Lung (tissue), 12 donors: Measurements from ENCODE around the gene FBXO42. TPM values are rescaled to one million over a fixed set of nuclear protein-coding genes. Genes with fewer than 3 reads are reported as not detected.
"Not testable (repeated sequence)": the region's sequence is repeated elsewhere in the genome, so short reads cannot be mapped to it uniquely, and the experiment has no call there.

Experiments
- ATAC-seq: fragments of 200-7000 bp; cut with Tn5 transposase; one replicate; pipeline ENCODE4 v1.9.1; 2020; ENCODE audit warnings: moderate number of reproducible peaks; ENCODE audit not compliant: insufficient read depth, low FRiP score
- DNase-seq, 3 donors: peaks; one replicate each; pipeline ENCODE4 v3.0.0-alpha.2; 2013 to 2017
- H3K27ac ChIP-seq, 2 donors: one replicate each; pipeline ENCODE4 v1.5.1; 2013; ENCODE audit warnings: mild to moderate bottlenecking in 2 of 2, moderate library complexity in 2 of 2, control low read depth in 1 of 2, inconsistent platforms in 1 of 2, low read depth in 1 of 2, low read length in 1 of 2
- H3K27me3 ChIP-seq, 3 donors: one replicate each; pipeline ENCODE4 v1.5.1; 2013; ENCODE audit warnings: low read length in 2 of 3; ENCODE audit not compliant: control insufficient read depth in 3 of 3, insufficient read depth in 3 of 3
- H3K36me3 ChIP-seq, 4 donors: one replicate each; pipeline ENCODE4 v1.5.1; 2013; ENCODE audit warnings: low read length in 4 of 4, mild to moderate bottlenecking in 1 of 4, moderate library complexity in 1 of 4; ENCODE audit not compliant: control insufficient read depth in 4 of 4, insufficient read depth in 4 of 4
- H3K4me1 ChIP-seq, 5 donors: one replicate each; pipeline ENCODE4 v1.5.1; 2013; ENCODE audit warnings: low read length in 5 of 5, mild to moderate bottlenecking in 2 of 5, moderate library complexity in 1 of 5; ENCODE audit not compliant: control insufficient read depth in 5 of 5, insufficient read depth in 5 of 5
- H3K4me3 ChIP-seq: one replicate; pipeline ENCODE4 v1.5.1; 2013; ENCODE audit warnings: mild to moderate bottlenecking, control low read depth, moderate library complexity
- H3K9ac ChIP-seq, 2 donors: one replicate each; pipeline ENCODE4 v1.5.1; 2013; ENCODE audit warnings: low read length in 2 of 2, control low read depth in 1 of 2; ENCODE audit not compliant: insufficient read depth in 1 of 2
- H3K9me3 ChIP-seq, 4 donors: one replicate each; pipeline ENCODE4 v1.5.1; 2013; ENCODE audit warnings: low read length in 3 of 4, mild to moderate bottlenecking in 1 of 4, moderate library complexity in 1 of 4; ENCODE audit not compliant: control insufficient read depth in 4 of 4, insufficient read depth in 3 of 4
- WGBS, 2 donors: extraction: QIAGEN DNeasy Blood & Tissue Kit; methylation state at CpG; one replicate each; pipeline ENCODE4 v1.1.7; 2013; 5-methylcytosine and 5-hydroxymethylcytosine counted together
- polyA plus RNA-seq, 2 donors: library from polyadenylated mRNA; stranded (reverse); fragments of 200-250 nt; gene quantifications; one replicate each; pipeline ENCODE4 v1.2.1, GENCODE V29; 2013
- total RNA-seq, 2 donors: library from RNA; depleted of rRNA in 1 of 2; stranded (reverse); fragments of >200 nt in 1 of 2; gene quantifications; one replicate each; pipeline ENCODE4 v1.2.1, GENCODE V29; 2014 to 2021
- TF ChIP-seq, protein P1 (sequence below): IDR thresholded peaks from 2 replicates; pipeline ENCODE4 v1.5.1; 2012; ENCODE audit warnings: mild to moderate bottlenecking; ENCODE audit errors: control extremely low read depth, extremely low read depth
- donor health status: control.
- donor health status: control.
- donor health status: Bipolar disorder and iron deficiency.
- donor health status: healthy.
- donor health status: DM: yes; HTN: yes; CAD: no.

FBXO42 gene
- total and polyA plus RNA-seq, 4 donors, result 7.3 to 28.6 (median 14.8) TPM

DNA sequence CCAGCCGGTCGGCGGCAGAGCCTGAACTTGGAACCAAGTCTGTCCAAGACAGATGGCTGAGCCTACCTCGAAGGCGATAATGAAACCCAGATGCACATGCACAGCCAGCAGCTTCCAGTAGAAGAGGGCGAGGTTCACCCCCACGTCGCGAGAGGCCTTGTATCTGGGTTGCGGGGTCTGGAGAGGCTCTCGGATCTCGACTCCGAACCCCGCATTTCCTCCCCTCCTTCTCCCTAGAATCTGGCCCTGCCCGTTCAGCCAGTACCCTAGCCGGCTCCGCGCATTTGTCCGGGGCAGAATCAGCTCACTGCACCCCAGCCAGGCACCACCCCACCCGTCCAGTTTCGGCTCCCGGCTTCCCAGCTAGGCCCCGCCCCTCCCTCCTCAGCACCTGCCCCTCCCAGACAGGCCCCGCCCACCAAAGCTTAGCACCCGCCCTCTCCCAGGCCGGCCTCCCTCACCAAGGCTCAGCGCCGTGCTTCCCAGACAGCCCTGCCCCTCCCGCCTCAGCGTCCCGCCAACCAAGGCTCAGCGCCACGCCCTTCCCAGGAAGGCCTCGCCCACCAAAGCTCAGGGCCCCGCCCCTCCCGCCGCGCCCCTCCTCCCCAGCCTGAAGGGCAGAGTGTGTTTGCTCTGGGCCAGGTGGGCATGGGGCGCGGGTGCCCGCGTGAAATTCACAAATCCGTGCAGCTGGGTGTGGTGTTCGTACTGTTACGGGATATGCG lies 135.1 kb downstream of the FBXO42 start:
- no peaks in the 10 kb centered on the region for H3K36me3 ChIP-seq
- DNase-seq (peak; percentile 95 to 97 (median 97)), ATAC-seq (peak; percentile 99)
- H3K27ac ChIP-seq, result peak overlapping the region; percentile 9 to 40
- H3K4me3 ChIP-seq, result peak overlapping the region; percentile 30
- no peaks in the 10 kb centered on the region for H3K9me3 ChIP-seq
- peaks cover 0 to 26% (median 5%) of the 10 kb centered on the region in 5 donors for H3K4me1 ChIP-seq
- 1 to 2% methylated on average over 45 to 46 of the region's 46 CpGs for WGBS, 2 donors
- peak overlapping the region in 1 of 2 donors; percentile 49 for H3K9ac ChIP-seq
- no peaks in the 10 kb centered on the region for H3K27me3 ChIP-seq
- TF ChIP-seq, protein P1, sequence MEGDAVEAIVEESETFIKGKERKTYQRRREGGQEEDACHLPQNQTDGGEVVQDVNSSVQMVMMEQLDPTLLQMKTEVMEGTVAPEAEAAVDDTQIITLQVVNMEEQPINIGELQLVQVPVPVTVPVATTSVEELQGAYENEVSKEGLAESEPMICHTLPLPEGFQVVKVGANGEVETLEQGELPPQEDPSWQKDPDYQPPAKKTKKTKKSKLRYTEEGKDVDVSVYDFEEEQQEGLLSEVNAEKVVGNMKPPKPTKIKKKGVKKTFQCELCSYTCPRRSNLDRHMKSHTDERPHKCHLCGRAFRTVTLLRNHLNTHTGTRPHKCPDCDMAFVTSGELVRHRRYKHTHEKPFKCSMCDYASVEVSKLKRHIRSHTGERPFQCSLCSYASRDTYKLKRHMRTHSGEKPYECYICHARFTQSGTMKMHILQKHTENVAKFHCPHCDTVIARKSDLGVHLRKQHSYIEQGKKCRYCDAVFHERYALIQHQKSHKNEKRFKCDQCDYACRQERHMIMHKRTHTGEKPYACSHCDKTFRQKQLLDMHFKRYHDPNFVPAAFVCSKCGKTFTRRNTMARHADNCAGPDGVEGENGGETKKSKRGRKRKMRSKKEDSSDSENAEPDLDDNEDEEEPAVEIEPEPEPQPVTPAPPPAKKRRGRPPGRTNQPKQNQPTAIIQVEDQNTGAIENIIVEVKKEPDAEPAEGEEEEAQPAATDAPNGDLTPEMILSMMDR, result no peak

DNA sequence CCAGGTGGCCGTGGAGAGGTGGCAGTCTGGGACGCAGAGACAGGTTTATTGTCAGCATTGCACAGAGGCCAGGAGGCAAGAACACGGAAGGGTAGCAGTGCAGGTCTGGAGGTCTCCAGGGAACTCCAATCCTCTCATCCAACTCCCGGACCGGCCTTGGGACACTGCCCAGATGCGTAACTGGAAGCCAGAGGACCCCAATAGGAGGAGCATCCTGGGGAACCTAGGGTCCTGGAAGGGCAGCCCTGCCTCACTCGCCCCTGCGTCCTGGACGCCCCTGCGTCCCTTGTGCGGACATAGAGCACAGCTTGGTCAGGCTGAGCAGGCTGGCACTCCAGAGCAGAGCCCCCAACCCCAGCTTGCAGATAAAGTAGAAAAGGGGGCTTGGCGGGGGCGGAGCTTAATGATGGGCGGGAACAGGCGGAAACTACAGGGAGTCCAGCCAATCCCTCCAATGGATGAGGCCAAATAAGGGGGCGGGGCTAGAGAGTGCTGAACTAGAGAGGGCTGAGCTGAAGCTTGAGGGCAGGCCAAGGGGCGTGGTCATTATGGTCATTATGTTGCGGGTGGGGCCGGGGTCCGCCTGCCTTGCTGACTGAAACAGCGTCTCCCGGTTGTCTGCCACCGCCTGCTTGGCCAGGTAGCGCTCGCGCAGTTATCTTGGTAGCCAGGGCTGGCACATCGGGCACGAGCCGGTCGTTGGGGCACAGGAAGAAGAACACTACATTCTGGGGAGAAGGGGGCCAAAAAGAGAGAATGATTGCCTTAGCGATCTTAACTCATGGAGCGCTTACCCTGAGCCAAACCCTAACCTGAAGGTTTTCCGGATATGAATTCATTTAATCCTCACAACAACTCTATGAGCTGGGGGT lies 136.2 kb downstream of the FBXO42 start:
- Histone ChIP-seq H3K9ac (no peak overlapping the region), H3K4me3 (no peak overlapping the region), H3K27me3 (no peaks in the 10 kb centered on the region), H3K27ac (no peak overlapping the region), H3K4me1 (peaks cover 0 to 26% (median 5%) of the 10 kb centered on the region in 5 donors), H3K9me3 (no peaks in the 10 kb centered on the region), H3K36me3 (no peaks in the 10 kb centered on the region)
- DNase-seq (peak; percentile 93 to 94 (median 94)), ATAC-seq (peak; percentile 30)
- 16 to 19% methylated on average over 33 of the region's 33 CpGs for WGBS, 2 donors
- TF ChIP-seq, protein P1, result no peak

- DNase-seq, H3K4me3 ChIP-seq, H3K27me3 ChIP-seq, H3K9ac ChIP-seq, H3K9me3 ChIP-seq, H3K27ac ChIP-seq, H3K36me3 ChIP-seq, ATAC-seq: not testable (repeated sequence)
- peaks cover 0 to 26% (median 5%) of the 10 kb centered on the region in 5 donors for H3K4me1 ChIP-seq
- 92 to 95% methylated on average over 14 of the region's 14 CpGs for WGBS, 2 donors
Observed at GRCh38 chr1:16215240-16215639, 137.0 kb downstream of the FBXO42 start.

DNA sequence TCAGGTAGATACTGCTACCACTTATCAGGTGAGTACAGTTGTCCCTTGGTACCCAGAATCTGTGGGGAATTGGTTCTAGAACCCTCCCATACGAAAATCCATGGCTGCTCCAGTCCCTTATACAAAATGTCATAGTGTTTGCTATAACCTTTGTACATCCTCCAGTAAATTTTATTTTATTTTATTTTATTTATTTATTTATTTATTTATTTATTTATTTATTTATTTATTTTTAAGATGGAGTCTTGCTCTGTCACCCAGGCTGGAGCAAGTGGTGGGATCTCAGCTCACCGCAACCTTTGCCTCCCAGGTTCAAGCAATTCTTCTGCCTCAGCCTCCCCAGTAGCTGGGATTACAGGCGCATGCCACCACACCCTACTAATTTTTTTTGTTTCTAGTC lies 138.7 kb downstream of the FBXO42 start:
- not testable (repeated sequence) for H3K9me3 ChIP-seq, H3K36me3 ChIP-seq, DNase-seq, H3K27me3 ChIP-seq, H3K4me3 ChIP-seq, ATAC-seq, H3K27ac ChIP-seq, H3K9ac ChIP-seq
- WGBS, 2 donors, result 92 to 96% methylated on average over 3 of the region's 3 CpGs
- H3K4me1 ChIP-seq, result peaks cover 0 to 34% (median 7%) of the 10 kb centered on the region in 5 donors
